Liver (tissue), 9 donors: ENCODE results near the gene HAPLN2. TPM values are rescaled to one million over a fixed set of nuclear protein-coding genes. Genes with fewer than 3 reads are reported as not detected.

ENCODE experiments used
- DNase-seq: peaks from one replicate; pipeline ENCODE4 v3.0.0-alpha.2; 2017; ENCODE audit warnings: low spot score
- H3K27ac ChIP-seq, 2 donors: one replicate each; pipeline ENCODE4 v1.7.0; 2013; ENCODE audit warnings: inconsistent platforms in 2 of 2, low read length in 2 of 2, control low read depth in 1 of 2, low read depth in 1 of 2, mild to moderate bottlenecking in 1 of 2
- H3K27me3 ChIP-seq, 4 donors: one replicate each; pipeline versions ENCODE4 v1.6.1 to v1.7.0; 2013; ENCODE audit warnings: low read length in 3 of 4, inconsistent platforms in 1 of 4, mild to moderate bottlenecking in 1 of 4, moderate library complexity in 1 of 4; ENCODE audit not compliant: control insufficient read depth in 4 of 4, insufficient read depth in 4 of 4
- H3K36me3 ChIP-seq, 4 donors: one replicate each; pipeline versions ENCODE4 v1.6.1 to v1.7.0; 2013; ENCODE audit warnings: low read length in 3 of 4, mild to moderate bottlenecking in 3 of 4, low read depth in 1 of 4, moderate library complexity in 1 of 4; ENCODE audit not compliant: control insufficient read depth in 4 of 4, insufficient read depth in 3 of 4
- H3K4me1 ChIP-seq, 4 donors: one replicate each; pipeline versions ENCODE4 v1.6.1 to v1.7.0; 2013; ENCODE audit warnings: low read length in 3 of 4, mild to moderate bottlenecking in 3 of 4, moderate library complexity in 1 of 4; ENCODE audit not compliant: control insufficient read depth in 4 of 4, insufficient read depth in 4 of 4
- H3K4me3 ChIP-seq, 3 donors: one replicate each; pipeline versions ENCODE4 v1.6.1 to v1.7.0; 2013; ENCODE audit warnings: low read length in 3 of 3, control low read depth in 1 of 3, low read depth in 1 of 3, mild to moderate bottlenecking in 1 of 3
- H3K9ac ChIP-seq, 2 donors: one replicate each; pipeline ENCODE4 v1.7.0; 2013; ENCODE audit warnings: low read length in 2 of 2, mild to moderate bottlenecking in 2 of 2, moderate library complexity in 2 of 2, control low read depth in 1 of 2, low read depth in 1 of 2
- H3K9me3 ChIP-seq, 4 donors: one replicate each; pipeline versions ENCODE4 v1.6.1 to v1.7.0; 2013; ENCODE audit warnings: low read length in 3 of 4; ENCODE audit not compliant: control insufficient read depth in 4 of 4
- EGR1 ChIP-seq, 2 donors: IDR thresholded peaks; 2 replicates each; pipeline ENCODE4 v1.6.1; 2016 to 2018; ENCODE audit warnings: antibody characterized with exemption in 2 of 2, low read depth in 2 of 2
- FOXA1 ChIP-seq: IDR thresholded peaks from 2 replicates; pipeline ENCODE4 v1.6.1; 2016; ENCODE audit warnings: antibody characterized with exemption
- FOXA2 ChIP-seq: IDR thresholded peaks from 2 replicates; pipeline ENCODE4 v1.6.1; 2016; ENCODE audit warnings: antibody characterized with exemption
- GABPA ChIP-seq, 2 donors: IDR thresholded peaks in 1 of 2; conservative IDR thresholded peaks in 1 of 2; 2 replicates each; pipeline ENCODE4 v1.6.1; 2016; ENCODE audit warnings: antibody characterized with exemption in 2 of 2, mild to moderate bottlenecking in 1 of 2, moderate library complexity in 1 of 2
- HNF4A ChIP-seq, 2 donors: conservative IDR thresholded peaks; 2 replicates each; pipeline ENCODE4 v1.6.1; 2016; ENCODE audit warnings: antibody characterized with exemption in 2 of 2, mild to moderate bottlenecking in 2 of 2
- HNF4G ChIP-seq: IDR thresholded peaks from 2 replicates; pipeline ENCODE4 v1.6.1; 2016; ENCODE audit warnings: antibody characterized with exemption
- JUND ChIP-seq, 2 donors: IDR thresholded peaks; 2 replicates each; pipeline ENCODE4 v1.6.1; 2016; ENCODE audit warnings: antibody characterized with exemption in 2 of 2
- NR2F2 ChIP-seq: IDR thresholded peaks from 2 replicates; pipeline ENCODE4 v1.6.1; 2016; ENCODE audit warnings: antibody characterized with exemption
- RAD21 ChIP-seq, 2 donors: IDR thresholded peaks; 2 replicates each; pipeline ENCODE4 v1.6.1; 2016; ENCODE audit warnings: antibody characterized with exemption in 2 of 2, mild to moderate bottlenecking in 2 of 2
- RXRA ChIP-seq, 2 donors: IDR thresholded peaks; 2 replicates each; pipeline ENCODE4 v1.6.1; 2017 to 2018; ENCODE audit warnings: antibody characterized with exemption in 2 of 2, mild to moderate bottlenecking in 1 of 2
- SP1 ChIP-seq: IDR thresholded peaks from 2 replicates; pipeline ENCODE4 v1.6.1; 2018; ENCODE audit warnings: antibody characterized with exemption, mild to moderate bottlenecking
- TAF1 ChIP-seq: conservative IDR thresholded peaks from 2 replicates; pipeline ENCODE4 v1.6.1; 2016; ENCODE audit warnings: antibody characterized with exemption, mild to moderate bottlenecking
- YY1 ChIP-seq: IDR thresholded peaks from 2 replicates; pipeline ENCODE4 v1.6.1; 2016; ENCODE audit warnings: antibody characterized with exemption, mild to moderate bottlenecking
- ZBTB33 ChIP-seq: IDR thresholded peaks from 2 replicates; pipeline ENCODE4 v1.6.1; 2016; ENCODE audit warnings: antibody characterized with exemption
- WGBS: extraction: QIAGEN DNeasy Blood & Tissue Kit; methylation state at CpG from one replicate; pipeline ENCODE4 v1.1.7; 2013; 5-methylcytosine and 5-hydroxymethylcytosine counted together
- polyA plus RNA-seq, 2 donors: library from polyadenylated mRNA; stranded (reverse) in 1 of 2; unstranded in 1 of 2; fragments of 200-250 nt in 1 of 2; fragments of >200 nt in 1 of 2; fragmentation: Nextera tagmentation in 1 of 2; extraction: Ambion mirVana in 1 of 2; gene quantifications; one replicate each; pipeline versions ENCODE4 v1.2.1 to v1.2.3, GENCODE V29; 2013 to 2015
- total RNA-seq, 2 donors: library from RNA; depleted of rRNA; stranded (reverse); fragments of >200 nt; gene quantifications; one replicate each; pipeline ENCODE4 v1.2.3, GENCODE V29; 2014
- TF ChIP-seq, protein P1 (sequence below): IDR thresholded peaks from 2 replicates; pipeline ENCODE4 v1.6.1; 2016; ENCODE audit warnings: antibody characterized with exemption
- TF ChIP-seq, protein P2 (sequence below): IDR thresholded peaks from 2 replicates; pipeline ENCODE4 v1.6.1; 2016; ENCODE audit warnings: antibody characterized with exemption
- TF ChIP-seq, protein P3 (sequence below): fragments of 150-350 bp; IDR thresholded peaks from 2 replicates; pipeline ENCODE4 v1.5.1; 2017; ENCODE audit warnings: improper control_type of control experiment, low read depth, low read length; ENCODE audit not compliant: missing input control
- donor health status: healthy.
- donor health status: healthy.
- donor health status: healthy.
- donor health status: healthy.
- donor health status: healthy.

HAPLN2 gene
- total and polyA plus RNA-seq, 4 donors = 0.03 to 0.08 TPM; not detected in 2

GRCh38 chr1:156655151-156655903 lies 36.1 kb downstream of the HAPLN2 start (continued):
- TF ChIP-seq ZBTB33 = no peak

DNA sequence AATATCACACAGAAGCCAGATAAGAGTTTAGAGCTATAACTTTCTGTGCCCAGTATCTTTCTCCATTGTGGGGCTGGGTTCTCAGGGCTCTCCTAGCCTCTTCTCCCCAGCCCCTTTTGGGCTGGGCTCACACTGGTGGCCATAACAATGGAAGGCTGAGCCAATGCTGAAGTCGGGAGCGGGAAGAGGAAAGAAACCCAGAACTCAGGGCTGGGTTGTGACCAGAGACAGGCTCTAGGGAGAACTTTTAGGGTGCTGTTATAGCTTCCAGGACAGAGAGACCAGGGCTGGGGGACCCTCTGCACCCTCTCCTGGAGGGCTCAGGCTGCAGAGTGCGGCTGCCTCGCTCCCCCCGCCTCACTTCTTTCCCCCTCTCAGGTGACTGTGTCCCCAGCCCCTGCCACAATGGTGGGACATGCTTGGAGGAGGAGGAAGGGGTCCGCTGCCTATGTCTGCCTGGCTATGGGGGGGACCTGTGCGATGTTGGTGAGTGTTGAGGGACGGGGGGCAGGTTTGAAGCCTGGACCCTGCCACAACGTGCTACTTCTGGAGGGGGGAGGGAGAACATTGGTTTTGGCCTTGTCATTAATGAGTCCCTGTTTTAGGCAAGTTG lies 36.8 kb downstream of the HAPLN2 start:
- Histone ChIP-seq H3K27ac (no peak overlapping the region), H3K4me1 (peaks cover 0 to 17% (median 11%) of the 10 kb centered on the region in 4 donors), H3K9me3 (no peaks in the 10 kb centered on the region), H3K36me3 (no peaks in the 10 kb centered on the region), H3K27me3 (peaks cover 0 to 13% (median 5%) of the 10 kb centered on the region in 4 donors), H3K9ac (no peak overlapping the region), H3K4me3 (no peak overlapping the region)
- 65% methylated on average over 9 of the region's 9 CpGs for whole genome bisulfite sequencing
- TF ChIP-seq, protein P1, sequence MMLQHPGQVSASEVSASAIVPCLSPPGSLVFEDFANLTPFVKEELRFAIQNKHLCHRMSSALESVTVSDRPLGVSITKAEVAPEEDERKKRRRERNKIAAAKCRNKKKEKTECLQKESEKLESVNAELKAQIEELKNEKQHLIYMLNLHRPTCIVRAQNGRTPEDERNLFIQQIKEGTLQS = no peak
- TF ChIP-seq RXRA (IDR thresholded peaks at IDR 0.05) (no peak), SP1 (no peak), FOXA1 (no peak), TAF1 (no peak), HNF4A (conservative IDR thresholded peaks at IDR 0.05) (no peak), FOXA2 (no peak), ZBTB33 (no peak), YY1 (no peak), GABPA (IDR thresholded peaks at IDR 0.05 in 1 of 2, conservative IDR thresholded peaks at IDR 0.05 in 1 of 2) (no peak), RAD21 (IDR thresholded peaks at IDR 0.05) (no peak), HNF4G (no peak), EGR1 (IDR thresholded peaks at IDR 0.05; ENCODE audit: low read depth in 2 of 2) (no peak), NR2F2 (no peak), JUND (IDR thresholded peaks at IDR 0.05) (no peak)
- TF ChIP-seq, protein P2, sequence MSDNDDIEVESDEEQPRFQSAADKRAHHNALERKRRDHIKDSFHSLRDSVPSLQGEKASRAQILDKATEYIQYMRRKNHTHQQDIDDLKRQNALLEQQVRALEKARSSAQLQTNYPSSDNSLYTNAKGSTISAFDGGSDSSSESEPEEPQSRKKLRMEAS = no peak
- TF ChIP-seq, protein P3, sequence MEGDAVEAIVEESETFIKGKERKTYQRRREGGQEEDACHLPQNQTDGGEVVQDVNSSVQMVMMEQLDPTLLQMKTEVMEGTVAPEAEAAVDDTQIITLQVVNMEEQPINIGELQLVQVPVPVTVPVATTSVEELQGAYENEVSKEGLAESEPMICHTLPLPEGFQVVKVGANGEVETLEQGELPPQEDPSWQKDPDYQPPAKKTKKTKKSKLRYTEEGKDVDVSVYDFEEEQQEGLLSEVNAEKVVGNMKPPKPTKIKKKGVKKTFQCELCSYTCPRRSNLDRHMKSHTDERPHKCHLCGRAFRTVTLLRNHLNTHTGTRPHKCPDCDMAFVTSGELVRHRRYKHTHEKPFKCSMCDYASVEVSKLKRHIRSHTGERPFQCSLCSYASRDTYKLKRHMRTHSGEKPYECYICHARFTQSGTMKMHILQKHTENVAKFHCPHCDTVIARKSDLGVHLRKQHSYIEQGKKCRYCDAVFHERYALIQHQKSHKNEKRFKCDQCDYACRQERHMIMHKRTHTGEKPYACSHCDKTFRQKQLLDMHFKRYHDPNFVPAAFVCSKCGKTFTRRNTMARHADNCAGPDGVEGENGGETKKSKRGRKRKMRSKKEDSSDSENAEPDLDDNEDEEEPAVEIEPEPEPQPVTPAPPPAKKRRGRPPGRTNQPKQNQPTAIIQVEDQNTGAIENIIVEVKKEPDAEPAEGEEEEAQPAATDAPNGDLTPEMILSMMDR = no peak
- DNase-seq = no peak
